UCSD-AML1 (cell line): ENCODE measurements around the gene CNN2.

Source experiments
- DNase-seq: peaks from one replicate; lab custom pipeline; 2025; ENCODE audit not compliant: unreplicated experiment; lab: John Stamatoyannopoulos, UW

CNN2 gene

GRCh38 chr19:1080360-1081161, 54.2 kb downstream of the CNN2 start:
- DNase-seq: no peak

DNA sequence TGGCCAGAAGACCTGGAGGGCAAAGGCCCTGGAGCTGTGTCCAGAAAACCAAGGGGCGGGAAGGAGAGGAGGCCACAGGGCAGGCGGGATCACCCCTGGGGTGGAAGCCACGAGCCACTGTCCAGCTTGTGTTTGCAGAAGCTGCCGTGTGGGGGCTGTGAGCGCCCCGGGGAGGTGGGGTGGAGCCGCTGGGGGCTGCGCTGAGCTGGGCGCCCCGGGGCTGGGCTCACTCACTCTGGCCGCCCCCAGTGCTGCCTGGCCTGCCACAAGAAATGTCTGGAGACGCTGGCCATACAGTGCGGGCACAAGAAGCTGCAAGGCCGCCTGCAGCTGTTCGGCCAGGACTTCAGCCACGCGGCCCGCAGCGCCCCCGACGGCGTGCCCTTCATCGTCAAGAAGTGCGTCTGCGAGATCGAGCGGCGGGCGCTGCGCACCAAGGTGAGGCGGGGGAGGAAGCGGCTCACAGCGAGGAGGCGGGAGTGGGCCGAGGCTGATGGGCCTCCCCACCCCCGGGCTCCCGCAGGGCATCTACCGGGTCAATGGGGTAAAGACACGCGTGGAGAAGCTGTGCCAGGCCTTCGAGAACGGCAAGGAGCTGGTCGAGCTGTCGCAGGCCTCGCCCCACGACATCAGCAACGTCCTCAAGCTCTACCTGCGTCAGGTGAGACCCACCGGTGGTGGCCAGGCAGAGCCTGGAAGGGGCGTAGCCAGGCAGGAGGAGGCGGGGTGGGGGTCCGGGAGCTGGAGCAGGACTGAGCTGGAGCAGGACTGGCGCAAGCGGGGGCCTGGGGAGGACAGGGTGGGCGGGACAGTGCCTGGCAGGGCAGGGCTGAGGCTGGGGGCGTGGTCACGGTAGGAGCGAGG, 55.1 kb downstream of the CNN2 start:
- DNase-seq: no peak

DNA sequence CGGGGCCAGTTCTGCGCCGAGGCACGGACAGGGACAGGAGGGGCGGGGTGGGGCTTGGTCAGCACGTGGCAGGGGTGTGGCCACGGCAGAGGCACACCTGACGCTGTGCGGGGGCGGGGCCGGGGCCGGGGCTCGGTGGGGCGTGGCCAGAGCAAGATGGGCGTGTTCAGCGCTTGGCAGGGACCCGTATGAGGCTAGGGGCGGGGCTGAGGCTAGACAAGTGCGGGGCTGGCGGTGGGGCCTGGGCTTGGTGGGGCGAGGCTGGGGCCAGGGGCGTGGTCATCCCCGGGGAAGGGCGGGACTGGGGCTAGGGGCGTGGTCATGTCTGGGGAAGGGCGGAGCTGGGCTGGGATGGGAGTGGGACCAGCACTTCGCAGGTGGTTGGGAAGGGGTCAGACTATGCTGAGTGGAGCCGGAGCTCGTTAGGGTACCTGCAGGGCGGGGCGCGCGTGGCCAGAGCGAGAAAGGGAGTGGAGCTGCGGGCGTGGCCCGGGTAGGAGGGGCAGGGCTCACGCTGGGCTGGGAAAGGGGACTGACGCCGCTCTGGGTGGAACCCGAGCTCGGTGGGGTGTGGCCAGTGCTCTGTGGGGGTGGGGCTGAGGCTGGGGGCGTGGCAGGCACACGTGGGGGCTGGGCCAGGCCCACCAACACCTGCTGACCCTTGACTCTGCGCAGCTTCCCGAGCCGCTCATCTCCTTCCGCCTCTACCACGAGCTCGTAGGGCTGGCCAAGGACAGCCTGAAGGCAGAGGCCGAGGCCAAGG, 55.9 kb downstream of the CNN2 start:
- DNase-seq: no peak

DNA sequence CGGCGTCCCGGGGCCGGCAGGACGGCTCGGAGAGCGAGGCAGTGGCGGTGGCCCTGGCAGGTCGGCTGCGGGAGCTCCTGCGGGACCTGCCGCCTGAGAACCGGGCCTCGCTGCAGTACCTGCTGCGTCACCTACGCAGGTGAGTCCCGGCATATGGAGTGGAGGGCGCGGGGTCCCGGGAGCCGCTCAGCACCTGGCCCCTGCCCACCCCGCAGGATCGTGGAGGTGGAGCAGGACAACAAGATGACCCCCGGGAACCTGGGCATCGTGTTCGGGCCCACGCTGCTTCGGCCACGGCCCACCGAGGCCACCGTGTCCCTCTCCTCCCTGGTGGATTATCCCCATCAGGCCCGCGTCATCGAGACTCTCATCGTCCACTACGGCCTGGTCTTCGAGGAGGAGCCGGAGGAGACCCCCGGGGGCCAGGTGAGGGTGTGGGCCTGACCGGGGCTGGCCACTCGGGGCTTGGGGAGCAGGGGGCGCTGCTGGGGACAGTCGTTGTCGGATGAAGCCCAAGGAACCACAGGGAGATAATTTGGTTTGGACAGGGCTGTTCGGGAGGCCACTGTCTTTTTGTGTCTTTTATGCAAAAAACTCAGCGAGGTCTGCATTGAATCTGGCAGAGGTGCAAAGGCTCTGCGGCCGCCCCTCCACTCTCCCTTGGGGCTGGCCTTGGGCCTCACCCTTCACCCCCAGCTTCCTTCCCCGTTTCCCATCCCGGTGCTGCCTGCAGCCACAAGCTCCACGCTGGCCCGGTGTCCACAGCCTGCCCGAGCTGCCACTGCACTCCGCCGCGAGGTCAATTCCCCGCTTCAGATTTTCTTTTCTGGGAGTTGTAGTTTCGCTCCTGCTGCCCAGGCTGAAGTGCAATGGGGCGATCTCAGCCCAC, 56.8 kb downstream of the CNN2 start:
- DNase-seq: no peak

- DNase-seq: no peak
Measured at GRCh38 chr19:1084024-1084868, 57.8 kb downstream of the CNN2 start.

DNA sequence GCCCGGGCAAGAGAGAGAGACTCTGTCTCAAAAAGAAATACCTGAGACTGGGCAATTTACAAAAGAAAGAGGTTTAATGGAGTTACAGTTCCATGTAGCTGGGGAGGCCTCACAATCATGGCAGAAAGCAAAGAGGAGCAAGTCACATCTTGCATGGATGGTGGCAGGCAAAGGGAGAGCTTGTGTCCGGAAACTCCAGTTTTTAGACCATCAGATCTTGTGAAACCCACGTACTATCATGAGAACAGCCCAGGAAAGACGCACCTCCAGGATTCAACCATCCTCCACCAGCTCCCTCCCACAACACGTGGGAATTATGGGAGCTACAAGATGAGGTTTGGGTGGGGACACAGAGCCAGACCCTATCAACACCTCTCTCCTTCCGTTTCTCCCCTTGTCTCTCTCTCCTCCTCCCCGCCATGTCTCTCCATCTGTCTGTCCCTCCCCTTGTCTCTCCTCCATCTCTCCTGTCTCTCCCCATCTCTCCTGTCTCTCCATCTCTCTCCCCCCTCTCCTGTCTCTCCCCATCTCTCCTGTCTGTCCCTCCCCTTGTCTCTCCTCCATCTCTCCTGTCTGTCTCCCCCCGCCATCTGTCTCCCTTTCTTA, 58.7 kb downstream of the CNN2 start:
- DNase-seq: no peak

- DNase-seq: no peak
Measured at GRCh38 chr19:1085676-1086442, 59.5 kb downstream of the CNN2 start.

GRCh38 chr19:1086613-1087012, 60.2 kb downstream of the CNN2 start:
- no peak for DNase-seq

DNA sequence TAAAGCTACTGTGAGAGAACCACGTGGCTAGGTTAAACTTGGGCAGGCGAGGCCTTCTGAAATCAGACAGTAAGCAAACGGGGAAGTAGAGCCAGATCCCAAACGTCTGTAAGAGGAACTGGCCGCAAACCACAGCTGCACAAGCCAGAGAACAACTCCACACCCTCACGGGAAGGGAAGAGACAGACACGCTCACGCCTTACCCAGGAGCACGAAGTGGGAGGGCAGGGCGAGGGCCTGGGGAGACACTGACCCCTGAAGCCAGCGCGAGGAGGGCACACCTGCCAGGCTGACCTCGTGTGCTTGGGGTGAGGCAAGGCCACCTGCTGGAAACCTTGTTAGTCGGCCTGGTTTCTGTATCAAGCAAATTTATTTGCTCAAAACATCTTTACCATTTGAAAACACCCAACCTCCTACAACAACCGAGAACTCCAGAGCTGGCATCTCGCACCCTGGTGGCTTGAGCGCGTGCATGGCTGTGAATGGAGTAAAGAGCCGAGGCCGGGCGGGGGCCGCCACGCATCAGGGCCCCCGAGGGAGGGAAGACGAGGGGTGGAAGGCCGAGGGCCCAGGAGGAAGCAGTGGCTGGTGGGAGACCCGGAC, 61.5 kb downstream of the CNN2 start:
- peak; percentile 82 for DNase-seq

GRCh38 chr19:1088416-1089010, 62.1 kb downstream of the CNN2 start:
- no peak for DNase-seq
